SKM-1 treated with dmso at 0.1 percent for 144 hours (cell line): ENCODE data around the gene AP4B1.
"Not testable (repeated sequence)": the region's sequence is repeated elsewhere in the genome, so short reads cannot be mapped to it uniquely, and the experiment has no call there.

Experiments used
- DNase-seq: peaks from one replicate; lab custom pipeline; 2025; ENCODE audit not compliant: unreplicated experiment; lab: John Stamatoyannopoulos, UW

The AP4B1 gene

DNA sequence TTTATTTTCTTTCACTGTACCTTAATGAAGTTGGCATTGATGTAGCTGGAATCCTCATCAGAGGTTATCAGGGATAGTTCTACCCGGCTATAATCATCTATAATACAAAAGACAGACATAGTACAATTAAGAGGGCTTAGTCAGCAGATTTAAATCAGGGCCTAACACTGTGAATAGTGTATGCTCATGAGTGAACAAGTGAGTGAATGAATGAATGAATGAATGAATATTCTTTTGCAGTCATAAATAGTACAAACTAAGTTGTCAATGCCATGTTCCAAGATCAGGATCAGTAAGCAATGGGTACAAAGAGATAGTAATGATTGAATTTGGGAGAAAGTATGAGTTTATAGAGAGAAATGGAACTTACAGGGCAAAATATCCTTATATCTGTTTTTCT is 45.6 kb downstream of the AP4B1 start:
- no peak for DNase-seq

DNA sequence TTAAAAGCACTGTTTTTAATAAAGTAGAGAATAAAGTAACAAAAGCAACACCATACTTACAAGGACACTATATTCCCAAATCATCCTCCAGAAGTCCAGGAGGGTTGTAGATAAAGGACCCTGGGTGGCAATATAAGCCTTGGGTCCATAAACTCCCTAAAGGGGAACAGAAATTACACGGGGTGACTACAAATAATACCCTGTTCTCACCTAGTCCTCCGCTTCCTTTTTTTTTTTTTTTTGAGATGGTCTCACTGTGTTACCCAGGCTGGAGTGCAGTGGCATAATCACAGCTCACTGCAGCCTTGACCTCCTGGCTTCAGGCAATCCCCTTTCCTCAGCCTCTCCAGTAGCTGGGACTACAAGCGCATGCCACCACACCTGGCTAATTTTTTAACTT is 46.2 kb downstream of the AP4B1 start:
- DNase-seq = peak; percentile 31

DNA sequence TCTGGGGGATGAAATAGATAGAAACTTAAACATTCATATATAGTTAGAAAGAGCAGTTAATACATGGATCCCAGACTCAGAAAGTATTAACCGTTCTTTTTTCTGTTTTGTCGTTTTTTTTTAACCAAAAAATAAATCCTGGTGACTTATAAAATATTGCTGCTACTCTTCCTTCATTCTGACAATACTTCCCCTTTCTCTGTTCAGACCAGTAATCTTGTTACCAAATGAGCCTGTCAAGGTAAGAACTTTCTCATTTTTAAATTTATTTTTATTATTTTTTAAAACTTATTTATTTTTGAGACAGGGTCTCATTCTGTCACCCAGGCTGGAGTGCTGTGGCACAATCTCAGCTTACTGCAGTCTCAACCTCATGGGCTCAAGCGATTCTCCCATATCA is 46.8 kb downstream of the AP4B1 start:
- DNase-seq = peak; percentile 53

DNA sequence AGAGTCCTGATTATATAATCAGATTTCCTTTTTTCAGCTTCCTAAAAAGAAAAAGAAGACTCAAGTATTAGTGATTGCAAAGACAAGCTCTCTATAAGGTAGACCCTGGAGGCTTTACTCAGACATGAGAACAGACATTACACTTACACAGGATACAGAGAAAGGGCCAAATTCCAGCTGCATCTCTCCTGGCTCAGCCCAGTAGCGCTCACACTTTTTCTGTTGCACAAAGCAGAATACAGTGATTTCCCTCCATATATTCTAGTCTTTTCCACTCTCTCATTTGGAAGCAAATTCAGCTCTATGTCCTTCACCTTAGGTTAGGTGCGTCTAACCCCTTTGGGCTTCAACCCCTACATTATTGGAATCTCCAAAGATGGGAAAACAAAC is 48.2 kb downstream of the AP4B1 start:
- DNase-seq = no peak

DNA sequence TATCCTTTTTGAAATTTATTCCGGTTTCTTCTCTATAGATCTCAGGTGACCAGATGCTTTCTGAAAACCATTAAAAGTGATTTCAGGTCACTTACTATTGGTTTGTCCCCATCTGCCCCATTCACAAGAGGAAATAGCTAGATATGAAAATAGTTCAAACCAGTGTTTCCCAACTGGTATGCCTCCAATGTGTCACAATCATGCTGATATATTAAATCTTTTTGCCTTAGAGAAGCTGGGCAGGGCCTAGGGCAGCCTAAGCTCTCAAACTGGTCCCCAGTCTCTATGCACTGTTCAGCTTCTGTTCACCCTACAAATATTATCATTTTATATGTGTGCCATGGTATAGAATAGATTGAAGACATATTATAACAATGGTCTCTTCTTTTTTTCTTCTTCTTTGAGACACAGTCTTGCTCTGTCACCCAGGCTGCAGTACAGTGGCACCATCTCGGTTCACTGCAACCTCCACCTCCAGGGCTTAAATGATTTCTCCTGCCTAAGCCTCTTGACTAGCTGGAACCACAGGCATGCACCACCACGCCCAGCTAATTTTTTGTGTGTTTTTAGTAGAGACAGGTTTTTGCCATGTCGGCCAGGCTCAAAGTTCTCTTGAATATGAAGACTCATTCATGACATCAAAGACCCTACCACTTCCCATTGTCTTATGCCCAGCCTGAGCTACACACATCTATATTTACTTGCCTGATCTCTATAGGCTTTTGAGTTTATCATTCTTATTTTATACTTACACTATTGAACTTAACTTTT is 48.8 kb downstream of the AP4B1 start:
- peak; percentile 22 for DNase-seq

DNA sequence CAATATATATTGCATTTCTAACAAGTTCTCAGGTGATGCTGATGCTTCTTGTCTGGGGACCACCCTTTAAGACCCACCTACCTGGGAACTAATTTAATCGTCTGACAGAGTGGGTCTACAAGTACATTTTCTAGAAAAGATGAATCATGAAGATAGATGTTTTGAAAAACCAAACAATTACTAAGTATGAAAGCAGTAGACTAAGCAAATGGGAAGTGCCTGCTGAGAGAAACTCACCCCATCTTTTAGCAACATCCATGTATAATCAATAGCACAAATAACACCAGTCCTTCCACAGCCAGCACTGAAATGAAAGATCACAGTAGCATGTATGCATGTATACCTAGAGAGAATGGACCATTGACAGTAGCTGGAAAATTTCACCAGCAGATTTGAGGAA is 50.4 kb downstream of the AP4B1 start:
- no peak for DNase-seq

DNA sequence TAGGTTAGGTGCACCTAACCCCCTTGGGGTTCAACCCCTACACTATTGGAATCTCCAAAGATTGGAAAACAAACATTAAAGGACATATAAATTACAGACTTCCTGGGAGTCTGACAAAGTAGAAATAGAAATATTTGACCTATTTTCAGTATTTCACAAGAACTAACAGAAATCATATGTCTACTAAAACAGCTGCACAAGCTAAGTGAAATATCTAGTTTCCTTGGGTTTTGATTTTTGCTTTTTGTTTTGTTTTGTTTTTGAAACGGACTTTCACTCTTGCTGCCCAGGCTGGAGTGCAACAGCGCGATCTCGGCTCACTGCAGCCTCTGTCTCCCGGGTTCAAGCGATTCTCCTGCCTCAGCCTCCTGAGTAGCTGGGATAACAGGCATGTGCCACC is 51.9 kb downstream of the AP4B1 start:
- not testable (repeated sequence) for DNase-seq

DNA sequence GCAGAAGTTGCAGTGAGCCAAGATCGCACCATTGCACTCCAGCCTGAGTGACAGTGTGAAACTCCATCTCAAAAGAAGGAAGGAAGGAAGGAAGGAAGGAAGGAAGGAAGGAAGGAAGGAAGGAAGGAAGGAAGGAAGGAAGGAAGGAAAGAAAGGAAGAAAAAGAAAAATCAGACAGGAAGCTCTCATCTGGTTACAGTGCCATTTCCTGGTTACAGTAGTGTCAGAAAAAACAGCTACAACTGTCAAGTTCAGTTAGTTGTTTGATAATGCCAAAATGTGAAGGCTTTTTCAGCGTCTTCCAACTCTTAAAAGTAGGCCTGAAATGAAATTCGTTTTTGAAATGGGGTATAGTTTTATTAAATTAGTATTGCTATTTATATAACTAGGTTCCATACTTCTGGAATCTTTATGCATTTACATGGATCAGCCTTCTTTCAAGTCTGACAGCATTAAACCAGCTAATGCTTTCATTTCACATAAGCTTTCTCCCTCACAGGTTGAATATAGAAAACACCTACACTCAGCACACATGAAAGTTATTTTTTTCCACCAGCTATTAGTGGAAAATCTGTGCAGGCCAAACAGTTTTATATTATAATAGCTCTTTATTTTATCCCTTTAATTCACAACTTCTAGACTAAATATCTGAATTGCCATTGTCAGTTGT is 54.3 kb downstream of the AP4B1 start:
- no peak for DNase-seq

DNA sequence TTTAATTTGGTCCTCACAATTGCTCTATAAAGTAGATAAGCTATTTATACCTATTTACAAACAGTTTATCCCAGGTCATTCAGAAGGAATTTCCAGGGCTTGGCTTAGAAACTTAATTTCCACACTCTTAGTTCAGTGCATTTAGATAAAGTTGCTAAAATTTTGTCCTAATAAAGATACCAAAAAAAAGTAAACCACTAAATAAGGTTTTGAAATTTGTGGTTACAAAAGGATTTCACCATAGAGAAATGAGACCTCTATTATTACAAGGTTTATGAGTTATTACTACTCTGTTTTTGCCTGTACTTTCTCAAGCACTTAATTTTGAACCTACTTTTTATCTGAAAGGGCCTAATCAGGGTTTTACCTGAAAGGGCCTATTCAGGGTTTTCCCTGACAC is 55.5 kb downstream of the AP4B1 start:
- DNase-seq = no peak

DNA sequence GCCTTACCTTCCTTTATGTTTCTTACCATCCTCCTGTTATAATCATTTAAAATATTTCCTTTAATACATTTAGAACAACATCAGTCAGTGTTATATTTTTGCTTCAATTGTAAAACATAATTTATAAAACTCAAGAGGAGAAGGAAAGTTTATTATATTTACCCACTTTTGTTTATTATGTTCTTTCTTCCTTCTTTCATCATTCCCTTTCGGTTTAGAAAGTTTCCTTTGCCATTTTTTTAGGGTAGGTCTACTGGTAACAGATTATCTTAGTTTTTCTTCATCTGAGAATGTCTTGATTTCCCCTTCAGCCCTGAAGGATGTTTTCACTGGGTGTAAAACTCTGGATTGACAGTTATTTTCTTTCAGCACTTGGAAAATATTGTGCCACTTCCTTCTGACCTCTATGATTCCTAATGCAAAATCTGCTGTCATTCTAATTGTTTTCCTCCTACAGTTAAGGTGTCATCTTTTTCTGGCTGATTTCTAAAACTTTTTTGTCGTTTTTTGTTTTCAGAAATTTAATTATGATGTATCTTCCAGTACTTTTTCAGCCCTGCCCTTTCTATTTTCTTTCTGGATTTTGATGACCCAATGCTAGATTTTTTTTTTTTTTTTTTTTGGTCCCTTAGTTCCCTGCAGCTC is 58.1 kb downstream of the AP4B1 start:
- no peak for DNase-seq
